SJCRH30 (cell line): ENCODE data around the gene DNAJC30. TPM values are rescaled to one million over a fixed set of nuclear protein-coding genes. Genes with fewer than 3 reads are reported as not detected.

Experiments
- DNase-seq, 2 experiments: peaks; one replicate each; pipeline ENCODE4 v3.0.0-alpha.2; 2015 to 2020
- H3K27ac ChIP-seq: fragments of 250-450 bp; sonication (Bioruptor Pico); 2 replicates; pipeline ENCODE4 v1.5.1; 2020; ENCODE audit warnings: mild to moderate bottlenecking, moderate library complexity
- H3K27me3 ChIP-seq: fragments of 250-450 bp; sonication (Bioruptor Pico); 2 replicates; pipeline ENCODE4 v1.5.1; 2020; ENCODE audit warnings: mild to moderate bottlenecking, moderate library complexity
- H3K36me3 ChIP-seq: fragments of 250-450 bp; sonication (Bioruptor Pico); 2 replicates; pipeline ENCODE4 v1.5.1; 2020; ENCODE audit warnings: mild to moderate bottlenecking, moderate library complexity
- H3K4me1 ChIP-seq: fragments of 250-450 bp; sonication (Bioruptor Pico); 2 replicates; pipeline ENCODE4 v1.5.1; 2020; ENCODE audit warnings: mild to moderate bottlenecking, moderate library complexity
- H3K4me3 ChIP-seq: fragments of 250-450 bp; sonication (Bioruptor Pico); 2 replicates; pipeline ENCODE4 v1.5.1; 2020; ENCODE audit warnings: mild to moderate bottlenecking, moderate library complexity
- H3K9me3 ChIP-seq: fragments of 250-450 bp; sonication (Bioruptor Pico); replicated peaks from 2 replicates; pipeline ENCODE4 v1.5.1; 2020; ENCODE audit warnings: mild to moderate bottlenecking, moderate library complexity
- total RNA-seq: library from RNA; depleted of rRNA; stranded (reverse); fragments of >200 nt; shearing (Covaris generic); gene quantifications from 2 replicates; pipeline ENCODE4 v1.2.3, GENCODE V29; 2014

DNAJC30 gene
- total RNA-seq, 1 experiment from 2014 or later, result 5.1 TPM

DNA sequence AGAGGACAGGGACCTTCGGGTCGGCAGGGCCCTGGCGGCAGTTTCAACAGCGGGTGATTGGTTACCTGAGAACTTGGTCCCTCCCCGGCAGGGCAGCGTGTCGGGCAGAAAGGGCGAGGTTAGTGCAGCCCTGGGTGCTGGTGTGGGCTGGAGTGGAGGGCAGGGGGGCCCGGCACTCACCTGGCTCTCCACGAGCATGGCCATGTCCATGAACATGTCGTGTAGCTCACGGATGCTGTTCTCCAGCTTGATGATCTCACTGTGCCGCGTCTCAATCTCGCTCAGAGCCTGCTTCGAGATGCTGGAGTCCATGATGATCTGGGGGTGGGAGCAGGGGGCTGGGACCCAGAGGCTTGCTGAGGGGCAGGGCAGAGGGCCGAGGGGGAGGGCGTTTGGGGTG, 19.4 kb upstream of the DNAJC30 start:
- Histone ChIP-seq H3K27ac (no peak overlapping the region), H3K9me3 (no peaks in the 10 kb centered on the region), H3K36me3 (peaks cover 25% of the 10 kb centered on the region; the same call in 1 of the 2 replicates), H3K4me3 (no peak overlapping the region), H3K4me1 (no peaks in the 10 kb centered on the region), H3K27me3 (no peaks in the 10 kb centered on the region)
- no peak for DNase-seq

GRCh38 chr7:73702226-73702625, 19.0 kb upstream of the DNAJC30 start:
- Histone ChIP-seq H3K4me1 (no peaks in the 10 kb centered on the region), H3K27me3 (no peaks in the 10 kb centered on the region), H3K36me3 (peaks cover 26% of the 10 kb centered on the region; the same call in 1 of the 2 replicates), H3K4me3 (no peak overlapping the region), H3K27ac (no peak overlapping the region), H3K9me3 (no peaks in the 10 kb centered on the region)
- DNase-seq, result no peak

GRCh38 chr7:73701357-73701995, 18.2 kb upstream of the DNAJC30 start:
- Histone ChIP-seq H3K4me1 (no peaks in the 10 kb centered on the region), H3K36me3 (peaks cover 30% of the 10 kb centered on the region)
- peak; percentile 44 to 63 for DNase-seq

GRCh38 chr7:73700581-73701134, 17.4 kb upstream of the DNAJC30 start:
- H3K27me3 ChIP-seq, result no peaks in the 10 kb centered on the region
- no peaks in the 10 kb centered on the region for H3K9me3 ChIP-seq
- no peak overlapping the region for H3K27ac ChIP-seq
- H3K4me1 ChIP-seq, result no peaks in the 10 kb centered on the region
- no peak overlapping the region for H3K4me3 ChIP-seq
- DNase-seq, result no peak
- H3K36me3 ChIP-seq, result peaks cover 35% of the 10 kb centered on the region

More at GRCh38 chr7:73701357-73701995, 18.2 kb upstream of the DNAJC30 start:
- no peak overlapping the region for H3K4me3 ChIP-seq
- no peaks in the 10 kb centered on the region for H3K9me3 ChIP-seq
- H3K27me3 ChIP-seq, result no peaks in the 10 kb centered on the region
- H3K27ac ChIP-seq, result no peak overlapping the region

- DNase-seq, result no peak
- no peaks in the 10 kb centered on the region for H3K9me3 ChIP-seq
- no peak overlapping the region for H3K27ac ChIP-seq
- H3K4me3 ChIP-seq, result no peak overlapping the region
- no peaks in the 10 kb centered on the region for H3K4me1 ChIP-seq
- H3K36me3 ChIP-seq, result peaks cover 40% of the 10 kb centered on the region
- H3K27me3 ChIP-seq, result no peaks in the 10 kb centered on the region
These were observed 16.8 kb upstream of the DNAJC30 start for GRCh38 chr7:73700069-73700423.

- Histone ChIP-seq H3K9me3 (no peaks in the 10 kb centered on the region), H3K27ac (no peak overlapping the region), H3K36me3 (peaks cover 40% of the 10 kb centered on the region), H3K4me1 (no peaks in the 10 kb centered on the region), H3K27me3 (no peaks in the 10 kb centered on the region), H3K4me3 (no peak overlapping the region)
- no peak for DNase-seq
These were observed 16.3 kb upstream of the DNAJC30 start for GRCh38 chr7:73699370-73700068.

- no peak overlapping the region for H3K4me3 ChIP-seq
- DNase-seq, result no peak
- H3K36me3 ChIP-seq, result peaks cover 40% of the 10 kb centered on the region
These were observed 15.2 kb upstream of the DNAJC30 start for GRCh38 chr7:73698410-73698809.

DNA sequence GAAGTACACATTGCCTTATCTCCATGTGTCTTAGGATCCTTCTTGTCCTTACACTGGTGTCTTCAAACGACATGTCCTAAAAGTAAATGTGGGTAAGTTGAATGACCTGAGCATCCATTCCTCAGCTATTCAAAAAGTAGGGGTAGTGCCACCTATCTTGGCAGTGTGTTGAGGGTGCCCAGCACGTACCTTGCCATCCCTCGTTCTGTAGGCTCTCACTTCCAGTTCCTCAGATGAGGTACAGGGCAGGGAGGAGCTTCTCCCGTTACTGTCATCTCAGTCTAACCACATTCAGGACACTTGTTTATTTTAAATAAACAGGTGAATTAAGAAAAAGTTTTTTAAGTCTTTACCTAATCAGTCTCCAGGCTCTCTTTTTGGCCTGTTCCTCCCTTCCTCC, 13.1 kb upstream of the DNAJC30 start:
- peaks cover 48% of the 10 kb centered on the region for H3K36me3 ChIP-seq
- DNase-seq, result no peak
- H3K4me3 ChIP-seq, result no peak overlapping the region
- no peak overlapping the region for H3K27ac ChIP-seq
- no peaks in the 10 kb centered on the region for H3K27me3 ChIP-seq
- H3K4me1 ChIP-seq, result no peaks in the 10 kb centered on the region
- no peaks in the 10 kb centered on the region for H3K9me3 ChIP-seq

More at GRCh38 chr7:73698410-73698809, 15.2 kb upstream of the DNAJC30 start:
- Histone ChIP-seq H3K27me3 (no peaks in the 10 kb centered on the region), H3K4me1 (no peaks in the 10 kb centered on the region), H3K9me3 (no peaks in the 10 kb centered on the region), H3K27ac (no peak overlapping the region)

DNA sequence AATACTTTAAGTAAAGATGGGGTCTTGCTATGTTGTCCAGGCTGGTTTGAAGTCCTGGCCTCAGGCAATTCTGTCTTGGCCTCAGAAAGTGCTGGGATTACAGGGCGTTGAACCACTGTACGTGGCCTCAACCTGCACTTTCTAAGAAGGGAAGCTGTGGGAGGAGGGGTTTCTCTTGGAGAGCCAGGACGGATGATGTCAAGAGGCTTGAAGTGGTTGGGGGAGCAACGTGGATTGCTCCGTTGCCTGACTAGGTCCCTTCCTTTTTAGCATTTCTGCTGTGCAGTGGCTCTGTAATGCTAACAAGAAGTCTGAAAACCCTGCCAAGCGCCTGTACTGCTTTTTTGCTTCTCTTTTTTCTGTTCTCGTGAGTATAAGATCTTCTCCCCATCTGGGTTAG, 7.4 kb upstream of the DNAJC30 start:
- H3K9me3 ChIP-seq, result no peaks in the 10 kb centered on the region
- no peak for DNase-seq
- no peaks in the 10 kb centered on the region for H3K27me3 ChIP-seq
- H3K4me3 ChIP-seq, result no peak overlapping the region
- H3K27ac ChIP-seq, result no peak overlapping the region
- peaks cover 43% of the 10 kb centered on the region for H3K36me3 ChIP-seq
- no peaks in the 10 kb centered on the region for H3K4me1 ChIP-seq

DNA sequence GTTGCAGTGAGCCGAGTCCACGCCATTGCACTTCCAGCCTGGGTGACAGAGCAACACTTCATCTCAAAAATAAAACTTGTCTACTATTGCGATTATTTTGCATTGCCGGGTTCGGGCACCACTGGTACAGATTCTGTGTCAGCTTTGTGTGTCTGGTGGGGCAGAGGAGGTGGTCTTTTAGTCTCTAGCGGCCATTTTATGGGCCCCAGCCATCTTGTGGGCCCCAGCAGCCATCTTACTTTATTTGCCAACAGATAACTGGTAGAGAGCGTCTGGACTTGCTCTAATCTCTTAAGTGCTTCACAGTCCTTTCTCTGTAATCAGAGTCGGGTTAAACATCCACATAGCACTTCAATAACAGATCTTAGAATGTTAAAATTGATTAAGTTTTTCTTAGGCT, 5.0 kb upstream of the DNAJC30 start:
- Histone ChIP-seq H3K27ac (no peak overlapping the region), H3K4me3 (no peak overlapping the region), H3K36me3 (peaks cover 35% of the 10 kb centered on the region), H3K9me3 (no peaks in the 10 kb centered on the region), H3K27me3 (no peaks in the 10 kb centered on the region), H3K4me1 (no peaks in the 10 kb centered on the region)
- no peak for DNase-seq

GRCh38 chr7:73685311-73685710, 2.1 kb upstream of the DNAJC30 start:
- Histone ChIP-seq H3K36me3 (peaks cover 15% of the 10 kb centered on the region; the same call in 1 of the 2 replicates), H3K27ac (no peak overlapping the region), H3K4me1 (peaks cover 6% of the 10 kb centered on the region), H3K27me3 (no peaks in the 10 kb centered on the region), H3K9me3 (no peaks in the 10 kb centered on the region), H3K4me3 (no peak overlapping the region)
- DNase-seq, result no peak

DNA sequence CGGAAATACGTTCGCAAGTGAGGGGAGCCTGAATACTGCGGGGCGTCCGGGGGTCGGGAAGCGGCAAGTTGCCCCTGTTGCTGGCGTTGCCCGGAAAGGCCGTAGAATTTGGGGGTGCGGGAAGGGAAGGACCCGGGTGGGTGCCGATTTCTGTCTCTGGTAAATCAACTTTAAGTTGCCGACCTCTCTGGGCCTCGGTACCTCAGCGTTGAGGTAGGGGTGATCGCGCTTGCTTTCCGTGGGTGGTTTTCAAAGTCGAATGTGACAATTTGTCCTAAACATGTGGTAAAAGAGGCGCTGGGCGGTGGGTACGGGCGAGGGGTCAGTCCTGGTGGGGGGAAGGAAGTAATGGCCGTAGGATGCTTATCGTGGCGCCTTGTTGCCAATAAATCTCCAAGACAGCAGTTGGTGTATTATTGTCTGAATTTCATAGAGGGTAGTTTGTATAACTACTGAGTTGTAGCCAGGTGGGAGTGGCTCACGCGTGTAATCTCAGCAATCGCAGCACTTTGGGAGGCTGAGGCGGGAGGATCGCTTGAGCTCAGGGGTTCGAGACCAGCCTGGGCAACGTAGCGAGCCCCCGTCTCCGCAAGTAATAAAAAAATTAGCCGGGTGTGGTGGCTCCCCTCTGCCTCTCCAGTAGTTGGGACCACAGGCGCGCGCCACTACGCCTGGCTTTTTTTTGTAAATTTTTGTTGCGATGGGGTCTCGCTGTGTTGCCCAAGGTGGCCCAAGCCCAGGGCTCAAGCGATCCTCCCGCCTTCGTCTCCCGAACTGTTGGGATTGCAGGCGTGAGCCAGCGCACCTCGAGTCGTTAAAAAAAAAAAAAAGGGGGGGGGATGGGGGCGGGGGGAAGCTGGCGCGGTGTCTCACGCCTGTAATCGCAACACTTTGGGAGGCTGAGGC, 788 bp upstream of the DNAJC30 start:
- Histone ChIP-seq H3K27me3 (no peaks in the 10 kb centered on the region), H3K4me3 (peak overlapping the region; percentile 95), H3K36me3 (peaks cover 13% of the 10 kb centered on the region; the same call in 1 of the 2 replicates), H3K9me3 (no peaks in the 10 kb centered on the region), H3K4me1 (peaks cover 6% of the 10 kb centered on the region), H3K27ac (peak overlapping the region; percentile 76)
- DNase-seq, result no peak

DNA sequence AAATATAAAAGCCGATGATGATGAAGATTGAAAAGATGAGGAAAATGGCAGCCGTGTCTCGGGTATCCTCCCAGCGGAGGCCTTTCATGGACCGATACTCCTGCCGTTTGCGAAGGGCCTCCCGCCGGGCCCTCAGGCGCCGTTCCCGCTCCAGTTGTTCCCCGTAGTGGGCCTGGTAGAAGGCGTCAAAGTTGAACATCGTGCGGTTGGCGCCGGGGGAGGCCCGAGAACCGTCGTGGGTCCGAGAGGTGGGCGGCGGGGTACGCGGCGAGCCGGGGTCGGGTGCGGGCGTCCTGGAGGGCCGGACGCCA, 553 bp downstream of the DNAJC30 start:
- Histone ChIP-seq H3K9me3 (no peaks in the 10 kb centered on the region), H3K36me3 (peaks cover 12% of the 10 kb centered on the region), H3K27me3 (no peaks in the 10 kb centered on the region), H3K27ac (peak overlapping the region; percentile 76), H3K4me3 (peak overlapping the region; percentile 95), H3K4me1 (peaks cover 6% of the 10 kb centered on the region)
- no peak for DNase-seq

DNA sequence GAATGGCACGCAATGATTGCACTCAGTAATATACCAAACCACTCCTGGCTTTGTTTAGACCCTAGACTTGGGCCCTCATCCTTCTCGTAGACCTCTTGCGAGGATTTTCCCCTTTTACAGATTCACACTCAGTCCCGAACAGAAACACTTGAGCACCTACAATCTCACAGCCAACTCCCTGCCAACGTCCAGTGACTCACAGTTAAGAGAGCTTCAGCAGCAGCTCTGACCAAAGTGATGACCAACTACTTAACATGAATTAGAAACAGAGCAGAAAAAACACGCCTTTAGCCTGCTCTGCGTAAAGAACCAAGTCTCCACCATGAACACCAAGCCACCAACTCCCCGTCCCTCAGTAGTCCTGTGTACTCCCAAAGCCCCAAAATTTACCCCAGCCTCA, 2.2 kb downstream of the DNAJC30 start:
- Histone ChIP-seq H3K9me3 (no peaks in the 10 kb centered on the region), H3K27ac (no peak overlapping the region), H3K4me3 (no peak overlapping the region), H3K27me3 (no peaks in the 10 kb centered on the region), H3K36me3 (peaks cover 7% of the 10 kb centered on the region), H3K4me1 (peaks cover 6% of the 10 kb centered on the region)
- no peak for DNase-seq

DNA sequence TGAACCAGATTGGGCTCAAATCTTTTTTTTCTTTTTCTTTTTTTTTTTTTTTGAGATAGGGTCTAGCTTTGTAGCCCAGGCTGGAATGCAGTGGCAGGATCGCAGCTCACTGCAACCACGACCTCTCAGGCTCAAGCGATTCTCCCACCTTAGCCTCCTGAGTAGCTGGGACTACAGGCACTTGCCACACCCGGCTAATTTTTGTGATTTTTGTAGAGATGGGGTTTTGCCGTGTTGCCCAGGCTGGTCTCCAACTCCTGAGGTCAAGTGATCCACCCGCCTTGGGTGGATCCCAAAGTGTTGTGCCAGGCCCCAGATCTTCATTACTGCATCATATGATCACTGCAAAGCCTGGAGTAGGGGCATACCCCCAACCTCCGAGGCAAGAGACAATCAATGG, 2.8 kb downstream of the DNAJC30 start:
- no peak for DNase-seq
- peaks cover 7% of the 10 kb centered on the region for H3K36me3 ChIP-seq
- no peak overlapping the region for H3K4me3 ChIP-seq
- peaks cover 6% of the 10 kb centered on the region for H3K4me1 ChIP-seq
- H3K9me3 ChIP-seq, result no peaks in the 10 kb centered on the region
- H3K27me3 ChIP-seq, result no peaks in the 10 kb centered on the region
- no peak overlapping the region for H3K27ac ChIP-seq
